NCI-H187 treated with DMSO at 0.1 percent for 48 hours (cell line): Measurements from ENCODE around the gene CCKAR.

ENCODE experiments used
- DNase-seq: peaks from one replicate; lab custom pipeline; 2025; lab: John Stamatoyannopoulos, UW

The CCKAR gene

DNA sequence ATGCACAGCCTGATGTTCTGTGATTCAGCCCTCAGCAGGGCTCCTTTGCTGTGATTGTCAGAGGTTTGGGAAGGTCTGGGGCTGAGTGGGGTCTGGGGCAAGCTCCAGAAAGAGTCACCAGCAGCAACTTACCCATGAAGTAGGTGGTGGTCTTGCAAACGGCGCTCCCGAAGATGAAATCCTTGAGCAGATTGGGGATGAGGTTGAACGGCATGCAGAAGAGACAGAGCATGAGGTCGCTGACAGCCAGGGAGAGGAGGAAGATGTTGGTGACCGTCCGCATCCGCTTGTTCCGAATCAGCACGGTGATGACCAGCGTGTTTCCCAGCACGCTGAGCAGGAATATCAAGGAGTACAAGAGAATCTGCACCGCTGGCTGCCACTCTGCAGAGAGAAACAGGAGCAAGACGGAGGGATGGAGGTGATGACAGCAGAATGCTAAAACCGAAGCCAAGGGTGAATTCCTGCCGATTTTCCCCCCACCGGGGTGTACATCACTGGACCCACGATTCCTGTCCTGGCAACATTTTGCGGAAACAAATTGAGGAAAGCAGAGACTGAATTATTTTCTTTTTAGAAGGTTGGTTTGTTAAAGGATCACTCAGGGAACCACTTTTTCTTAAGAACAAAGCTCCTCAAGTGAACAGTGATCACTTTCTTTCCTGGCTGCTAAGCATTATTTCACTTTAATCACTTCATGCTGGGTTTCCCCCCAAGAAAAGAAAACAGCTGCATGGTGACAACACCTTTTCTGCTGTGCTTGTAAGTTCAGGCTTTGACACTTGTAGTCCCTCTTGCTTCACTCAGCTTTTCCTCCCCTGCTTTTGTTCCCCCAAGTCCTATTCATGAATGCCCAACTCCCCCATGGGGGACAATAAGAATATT is 941 bp downstream of the CCKAR start:
- no peak for DNase-seq

DNA sequence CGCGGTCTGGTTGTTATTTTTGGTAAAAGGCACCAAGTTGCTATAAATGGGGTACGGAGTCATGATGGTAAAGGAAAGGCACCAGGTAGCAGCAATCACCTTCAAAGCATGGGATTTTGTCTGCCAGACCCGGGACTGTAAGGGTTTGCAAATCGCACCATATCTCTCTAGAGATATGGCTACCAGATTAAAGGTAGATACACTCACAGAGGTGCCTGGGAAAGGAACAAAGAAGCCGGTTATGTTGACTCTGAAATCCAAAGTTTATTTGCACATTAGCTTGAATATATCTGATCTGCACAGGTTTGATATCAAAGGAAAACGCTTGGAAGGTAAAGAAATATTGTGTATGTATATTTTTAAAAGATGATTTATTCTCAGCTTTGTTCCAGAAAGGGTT is 4.6 kb downstream of the CCKAR start:
- no peak for DNase-seq

DNA sequence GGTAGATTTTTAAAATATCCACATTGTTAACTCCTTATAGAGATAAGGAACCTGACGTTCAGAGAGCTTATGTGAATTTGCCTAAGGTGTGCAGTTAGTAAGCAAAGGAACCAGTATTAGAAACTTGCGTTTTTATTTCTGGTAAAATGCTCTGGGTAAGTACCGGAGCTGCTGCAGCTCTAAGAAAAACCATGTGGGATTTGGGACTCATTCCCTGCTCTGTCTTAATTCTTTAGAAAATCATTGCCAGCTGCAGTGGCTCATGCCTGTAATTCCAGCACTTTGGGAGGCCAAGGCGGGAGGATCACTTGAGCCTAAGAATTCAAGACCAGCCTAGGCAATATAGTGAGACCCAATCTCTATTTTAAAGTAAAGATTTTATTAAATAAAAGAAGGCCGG is 5.8 kb downstream of the CCKAR start:
- DNase-seq = no peak

DNA sequence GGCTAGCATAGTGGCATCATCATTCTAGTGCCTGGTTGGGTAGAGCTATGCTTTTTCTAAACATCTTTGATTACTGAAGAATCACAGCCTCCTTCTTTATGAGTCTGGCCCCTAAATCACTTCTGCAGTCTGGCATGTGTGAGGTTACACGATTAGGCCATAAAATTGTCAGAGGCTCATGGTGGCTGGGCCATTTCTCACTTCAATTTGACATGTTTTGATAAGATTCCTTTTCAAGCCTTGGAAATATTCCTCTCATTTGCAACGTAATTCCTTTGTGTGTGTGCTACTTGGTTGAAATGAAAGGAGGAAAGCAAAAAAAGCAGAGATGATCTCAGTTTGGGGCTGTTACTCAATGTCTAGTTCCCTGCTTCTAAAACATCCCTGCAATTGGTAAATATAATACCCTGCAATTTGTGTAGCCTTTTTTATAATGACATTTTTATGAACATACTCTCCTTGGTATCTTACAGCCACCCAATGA is 6.2 kb downstream of the CCKAR start:
- no peak for DNase-seq

DNA sequence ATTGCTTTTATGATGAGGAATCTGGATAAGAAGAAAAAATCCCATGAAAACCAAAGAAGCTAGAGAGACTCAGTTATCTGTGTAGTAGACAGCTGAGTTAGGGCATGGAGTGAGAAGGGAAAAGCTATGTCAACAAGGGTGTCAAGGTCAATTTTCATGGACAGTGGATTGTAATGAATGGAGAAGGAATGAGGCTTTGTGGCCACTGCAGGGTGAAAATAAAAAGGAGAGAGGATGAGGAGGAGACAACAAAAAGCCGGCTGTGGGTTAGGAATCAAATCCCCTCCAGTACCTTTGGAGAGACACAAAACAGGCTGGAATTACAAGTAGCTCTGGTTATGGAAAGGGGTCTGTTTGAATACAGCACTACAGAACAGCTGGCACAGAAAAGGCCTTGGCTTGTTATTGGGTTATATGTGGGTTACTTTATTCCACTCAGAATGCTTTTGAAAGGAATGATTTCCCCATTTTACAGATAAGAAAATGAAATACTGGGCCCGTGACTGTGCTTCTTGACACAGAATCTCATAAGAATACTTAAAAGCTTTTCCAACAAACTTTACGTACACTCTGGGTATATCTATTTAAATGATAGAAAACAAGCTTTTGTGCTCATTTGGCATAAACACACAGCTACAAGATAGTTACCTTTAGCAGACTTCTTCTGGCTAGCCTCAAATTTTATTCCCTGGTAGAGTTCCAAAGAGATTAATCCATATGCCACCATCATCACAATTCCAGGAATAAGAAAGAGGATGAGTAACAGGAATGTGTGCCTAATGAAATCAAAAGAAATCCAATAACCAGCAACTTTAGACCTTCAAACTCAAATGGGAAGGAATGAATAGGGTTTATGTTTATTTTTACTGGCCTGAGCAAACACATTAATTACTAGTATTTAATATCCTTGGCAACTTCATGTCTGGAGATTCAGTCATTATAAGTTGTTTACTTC is 7.5 kb downstream of the CCKAR start:
- DNase-seq = no peak

DNA sequence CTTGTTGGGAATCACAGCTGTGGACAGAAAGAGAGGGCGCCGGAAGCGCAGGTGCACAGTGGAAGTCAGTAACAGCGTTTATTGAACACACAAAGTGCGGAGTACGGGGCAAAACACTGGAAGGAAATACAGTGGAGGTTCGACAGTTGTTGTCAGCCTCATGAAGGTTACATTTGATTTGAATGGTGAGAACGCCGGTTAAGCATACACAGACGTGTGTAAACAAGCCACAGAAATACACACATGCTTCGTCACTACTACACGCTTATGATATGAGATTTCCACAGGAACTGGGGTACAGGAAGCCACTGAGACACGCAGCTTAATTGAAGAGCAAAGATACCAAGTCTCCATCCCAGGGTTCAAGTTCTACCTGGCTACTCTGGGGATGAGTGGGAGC is 12.0 kb downstream of the CCKAR start:
- no peak for DNase-seq

DNA sequence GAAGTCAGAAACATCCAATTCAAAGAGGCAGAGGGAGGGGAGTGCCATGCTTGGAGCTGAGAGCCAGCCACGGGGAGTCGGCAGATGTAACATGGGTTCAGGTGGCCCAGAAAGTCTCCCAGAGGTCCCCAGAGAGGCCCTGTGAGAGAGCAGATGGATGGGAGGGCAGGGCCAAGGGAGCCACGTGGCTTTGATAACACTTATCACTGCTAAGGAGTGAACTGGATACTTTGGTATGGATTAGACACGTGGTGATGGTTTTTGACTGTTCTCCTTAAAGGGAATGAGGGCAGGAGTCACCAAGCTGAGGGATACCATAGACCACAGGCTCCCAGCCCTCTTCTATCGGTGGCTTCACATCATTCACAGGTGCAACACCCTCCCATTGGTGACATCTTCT is 13.7 kb downstream of the CCKAR start:
- no peak for DNase-seq

DNA sequence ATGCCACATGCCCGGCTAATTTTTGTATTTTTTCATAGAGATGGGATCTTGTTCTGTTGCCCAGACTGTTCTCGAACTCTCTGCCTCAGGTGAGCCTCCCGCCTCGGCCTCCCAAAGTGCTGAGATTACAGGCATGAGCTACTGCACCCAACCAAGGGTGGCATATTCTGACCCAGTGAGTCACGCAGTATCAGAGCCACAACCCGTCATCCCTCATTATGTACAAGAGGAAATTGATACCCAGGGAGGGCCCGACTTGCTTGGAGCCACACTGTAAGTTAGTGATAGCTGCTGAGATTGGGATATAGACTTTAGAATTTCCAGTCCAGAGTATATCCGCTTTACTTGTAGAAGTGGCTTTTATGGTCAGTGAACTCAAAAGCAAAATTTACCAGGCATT is 14.6 kb downstream of the CCKAR start:
- no peak for DNase-seq

DNA sequence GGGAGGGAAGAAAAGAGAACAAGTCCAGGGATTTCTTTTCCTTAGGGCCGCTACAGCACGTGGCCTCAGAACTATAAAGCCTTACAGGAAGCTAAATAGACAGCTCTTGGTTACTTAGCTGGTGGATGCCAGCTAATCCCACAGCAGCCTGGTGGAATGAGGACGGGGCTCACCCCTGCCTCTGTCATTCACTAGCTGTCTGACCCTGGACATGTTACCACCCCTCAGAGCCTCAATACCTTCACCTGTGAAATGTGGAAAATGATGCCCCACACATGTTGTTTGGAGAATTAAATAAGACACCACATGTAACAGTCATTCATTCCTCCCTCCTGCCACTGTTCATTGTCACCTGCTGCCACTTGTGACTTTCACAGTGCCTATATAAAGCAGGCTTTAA is 15.7 kb downstream of the CCKAR start:
- no peak for DNase-seq

DNA sequence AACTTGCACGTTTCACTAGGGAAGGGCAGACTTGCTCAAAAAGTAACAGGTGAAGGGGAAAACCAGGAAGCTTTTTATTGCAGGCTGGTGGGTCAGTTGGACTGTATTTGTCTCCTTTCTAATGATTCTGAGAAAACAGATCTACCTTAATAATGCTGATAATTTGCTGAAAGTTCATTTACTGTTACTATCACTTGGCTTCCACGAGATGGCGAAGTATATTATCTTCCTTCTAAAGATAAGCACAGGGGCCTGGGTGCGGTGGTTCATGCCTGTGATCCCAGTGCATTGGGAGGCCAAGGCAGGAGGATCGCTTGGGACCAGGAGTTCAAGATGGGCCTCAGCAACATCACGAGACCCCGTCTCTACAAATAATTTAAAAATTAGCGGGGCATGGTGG is 16.4 kb downstream of the CCKAR start:
- no peak for DNase-seq

DNA sequence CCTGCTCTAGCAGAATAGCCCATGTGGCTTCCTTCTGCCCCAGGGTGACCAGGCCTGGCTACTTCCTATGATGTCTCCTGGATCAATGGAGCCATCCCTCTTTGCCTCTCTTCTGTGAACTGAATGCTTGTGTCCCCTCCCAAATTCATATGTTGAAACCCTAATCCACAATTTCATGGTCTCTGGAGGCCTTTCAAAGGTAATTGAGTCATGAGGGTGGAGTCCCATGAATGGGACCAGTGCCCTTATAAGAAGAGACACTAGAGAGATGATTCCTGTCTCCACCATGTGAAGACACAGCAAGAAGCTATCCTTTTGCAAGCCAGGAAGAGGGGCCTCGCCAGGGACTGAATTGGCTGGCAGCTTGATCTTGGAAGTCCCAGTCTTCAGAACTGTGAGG is 18.4 kb downstream of the CCKAR start:
- DNase-seq = no peak

DNA sequence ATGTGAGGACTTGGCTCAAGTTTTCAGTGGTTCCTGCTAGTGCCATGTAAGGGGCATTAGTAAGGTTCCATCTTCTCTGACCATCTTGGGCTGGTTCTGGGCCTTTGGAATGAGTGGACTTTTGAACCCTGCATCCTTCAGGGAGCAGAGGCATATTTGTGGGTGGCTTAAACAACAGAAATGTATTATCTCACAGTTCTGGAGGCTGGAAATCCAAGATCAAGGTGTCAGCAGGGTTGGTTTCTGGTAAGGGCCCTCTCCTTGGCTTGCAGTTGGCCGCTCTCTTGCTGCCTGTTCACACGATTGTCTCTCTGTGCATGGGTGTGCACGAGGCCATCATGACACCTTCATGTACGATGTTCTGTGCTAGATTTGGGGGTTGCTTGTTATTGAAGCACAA is 21.3 kb downstream of the CCKAR start:
- DNase-seq = no peak

DNA sequence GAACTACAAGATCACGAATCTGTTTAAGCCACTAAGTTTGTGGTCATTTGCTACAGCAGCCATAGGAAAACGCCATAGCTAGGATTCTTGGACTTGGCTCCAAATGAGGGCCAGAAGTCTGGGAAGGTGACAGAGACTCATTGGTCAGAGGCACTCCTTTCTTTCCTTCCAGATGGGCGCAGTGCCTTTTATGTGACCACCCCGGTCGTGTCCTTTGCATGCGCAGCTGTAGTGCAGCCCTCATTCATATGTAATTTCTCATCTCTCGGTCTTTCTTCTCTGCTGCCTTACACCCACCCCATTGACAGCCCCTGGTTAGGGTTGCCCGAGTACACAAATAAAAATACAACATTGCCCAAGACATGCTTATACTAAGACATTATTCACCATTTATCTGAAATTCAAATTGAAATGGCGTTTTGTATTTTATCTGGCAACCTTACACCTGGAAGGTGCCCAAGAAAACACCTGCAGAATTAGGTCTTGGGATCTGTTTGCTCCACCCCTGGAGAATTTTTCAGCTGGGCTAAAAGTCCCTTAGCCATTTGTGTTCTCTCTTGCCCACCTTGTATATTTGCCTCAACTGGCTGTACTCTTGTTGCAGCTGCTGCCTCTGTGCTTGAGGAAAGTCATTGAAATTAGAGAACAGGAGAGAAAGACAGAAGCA is 21.9 kb downstream of the CCKAR start:
- DNase-seq = no peak

DNA sequence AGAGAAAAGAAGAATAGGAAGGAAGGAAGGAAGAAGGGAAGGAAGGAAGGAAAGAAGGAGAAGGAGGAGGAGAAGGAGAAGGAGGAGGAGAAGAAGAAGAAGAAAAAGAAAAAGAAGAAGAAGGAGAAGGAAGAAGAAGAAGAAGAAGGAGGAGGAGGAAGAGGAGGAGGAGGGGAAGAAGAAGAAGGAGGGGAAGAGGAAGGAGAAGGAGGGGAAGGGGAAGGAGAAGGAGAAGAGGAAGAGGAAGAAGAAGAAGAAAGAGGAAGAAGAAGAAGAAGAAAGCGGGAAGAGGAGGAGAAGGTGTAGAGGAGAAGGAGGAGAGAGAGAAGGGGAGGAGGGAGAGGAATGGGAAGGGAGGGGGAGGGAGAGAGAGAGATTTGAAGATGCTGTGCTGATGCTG is 22.6 kb downstream of the CCKAR start:
- no peak for DNase-seq

DNA sequence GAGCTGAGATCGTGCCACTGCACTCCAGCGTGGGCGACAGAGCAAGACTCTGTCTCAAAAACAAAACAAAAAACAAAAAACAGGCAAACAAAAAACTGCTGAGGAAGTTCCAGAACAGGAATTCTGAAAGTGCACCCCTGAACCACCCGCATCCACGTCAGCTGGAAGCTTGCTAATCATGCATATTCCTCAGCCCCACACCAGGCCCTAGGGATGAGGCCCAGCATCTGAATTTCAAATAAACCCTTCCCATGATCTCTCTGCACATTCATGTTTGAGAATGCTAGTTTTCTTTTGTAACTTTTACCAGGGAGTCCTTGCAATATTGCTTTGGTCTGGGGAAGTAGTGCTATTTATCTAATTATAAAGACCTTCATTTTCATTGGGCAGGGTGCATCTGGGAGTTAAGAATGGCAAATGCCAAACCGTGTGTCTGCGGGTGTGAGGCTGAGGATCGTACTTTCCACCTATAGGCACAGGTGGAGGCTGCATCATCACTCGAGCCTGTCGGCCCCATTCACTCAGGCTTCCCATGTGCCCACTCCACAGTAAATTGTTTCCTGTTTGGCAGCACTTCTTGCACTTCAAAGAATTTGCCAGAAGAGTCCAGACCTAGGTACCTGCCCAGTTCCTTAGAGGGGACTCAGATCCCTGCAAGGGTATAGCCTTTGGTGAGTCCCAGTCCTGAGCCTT is 23.6 kb downstream of the CCKAR start:
- no peak for DNase-seq

DNA sequence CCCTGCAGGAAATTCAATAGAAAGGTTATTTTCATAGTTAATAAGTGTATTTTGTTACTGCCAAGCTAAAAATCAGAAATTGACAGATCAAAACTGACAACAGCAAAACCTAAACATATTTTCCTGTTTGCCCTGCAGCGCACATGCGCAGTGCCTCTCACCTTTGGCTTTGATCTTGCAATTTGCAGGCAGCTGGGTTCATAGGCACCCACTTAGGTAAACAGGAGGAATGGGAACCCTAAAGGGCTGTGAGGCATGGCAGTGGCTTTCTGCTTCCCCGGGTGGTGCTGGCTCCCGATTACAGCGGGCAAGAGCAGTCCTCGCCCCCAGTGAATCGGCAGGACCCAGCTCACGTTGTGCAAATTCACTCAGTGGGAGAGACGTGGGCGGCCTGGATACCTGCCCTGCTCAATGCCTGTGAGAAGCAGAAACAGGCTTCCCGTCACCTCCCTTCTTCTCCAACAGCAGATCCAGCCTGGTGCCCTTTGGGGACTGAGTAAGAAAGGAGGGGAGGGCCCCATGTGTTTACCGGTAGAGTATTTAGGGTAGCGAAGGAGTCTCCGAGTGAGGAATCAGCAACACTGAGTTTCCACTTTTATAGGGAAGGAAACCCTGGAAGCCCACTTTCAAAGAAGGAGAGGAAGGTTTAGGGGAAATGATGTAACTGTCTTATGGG is 25.7 kb downstream of the CCKAR start:
- DNase-seq = no peak

DNA sequence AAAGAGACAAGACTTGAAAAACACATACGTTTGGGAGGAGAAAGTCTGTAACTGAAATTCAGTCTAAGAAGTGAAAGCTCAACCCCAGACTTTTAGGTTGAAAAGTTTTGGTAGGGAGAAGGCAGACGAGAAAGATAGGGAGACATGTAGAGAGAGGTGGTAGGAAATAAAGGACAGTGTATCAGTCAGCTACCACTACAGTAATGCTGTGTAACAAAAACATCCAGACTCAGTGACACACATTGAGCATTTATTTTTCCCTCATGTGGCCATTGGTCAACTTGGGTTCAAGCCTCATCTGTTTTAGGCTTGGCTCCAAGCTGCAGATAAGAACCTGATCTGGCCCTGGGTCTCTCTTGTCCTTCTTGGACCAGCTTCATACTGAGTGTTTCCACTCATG is 26.9 kb downstream of the CCKAR start:
- DNase-seq = no peak

DNA sequence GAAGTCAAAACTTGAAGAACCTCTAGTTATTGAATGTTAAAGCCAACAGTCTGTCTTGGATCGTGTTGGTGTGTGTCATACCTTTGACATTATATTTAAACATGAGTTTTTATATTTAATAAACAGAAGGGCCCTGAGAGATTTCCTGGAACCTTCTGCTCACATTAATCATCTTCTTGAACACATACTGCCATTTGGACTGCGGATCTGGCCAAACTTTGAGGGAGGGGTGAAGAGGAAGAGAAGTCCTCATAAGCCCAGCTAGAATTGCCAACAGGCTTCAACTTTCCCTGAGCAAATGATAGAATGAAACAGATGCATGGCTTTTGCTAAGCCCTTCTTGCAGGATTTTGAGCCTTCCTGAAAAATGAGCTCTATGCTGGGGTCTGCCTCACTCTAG is 27.4 kb downstream of the CCKAR start:
- no peak for DNase-seq

DNA sequence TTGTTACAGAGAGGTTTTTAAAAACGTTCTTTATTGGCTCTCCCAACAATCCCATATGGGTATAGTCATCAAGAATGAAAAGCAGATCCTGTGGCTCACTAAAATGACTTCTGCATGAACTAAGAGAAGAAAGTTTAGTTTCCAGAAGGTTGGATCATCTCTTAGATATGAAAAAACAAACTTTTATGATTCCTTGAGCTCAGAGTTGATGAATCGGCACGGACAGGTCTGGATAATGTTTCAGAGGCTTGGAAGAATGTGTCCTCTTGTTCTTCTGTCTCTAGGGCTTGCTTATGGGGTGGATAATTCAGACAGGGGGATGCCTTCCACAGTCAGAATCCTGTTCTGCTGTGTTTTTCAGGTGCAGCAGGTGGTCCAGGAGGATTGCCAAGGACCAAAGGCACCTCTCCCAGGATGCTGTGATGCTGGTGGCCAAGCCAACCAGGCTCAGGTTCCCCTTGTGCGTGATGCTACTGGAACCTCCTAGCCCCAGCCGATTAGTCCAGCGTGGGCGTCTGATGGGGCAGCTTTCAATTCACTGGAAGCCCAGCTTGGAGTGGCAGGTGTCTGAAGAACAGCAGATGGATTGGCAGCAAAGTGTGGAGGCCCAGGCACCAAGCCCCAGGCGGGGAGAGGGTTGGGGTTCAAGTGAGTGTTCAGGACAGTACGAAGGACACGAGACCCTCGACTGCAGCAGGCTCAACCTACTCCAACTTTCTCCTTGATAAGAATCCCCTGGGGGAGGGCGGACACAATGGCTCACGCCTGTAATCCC is 30.3 kb downstream of the CCKAR start:
- DNase-seq = no peak

DNA sequence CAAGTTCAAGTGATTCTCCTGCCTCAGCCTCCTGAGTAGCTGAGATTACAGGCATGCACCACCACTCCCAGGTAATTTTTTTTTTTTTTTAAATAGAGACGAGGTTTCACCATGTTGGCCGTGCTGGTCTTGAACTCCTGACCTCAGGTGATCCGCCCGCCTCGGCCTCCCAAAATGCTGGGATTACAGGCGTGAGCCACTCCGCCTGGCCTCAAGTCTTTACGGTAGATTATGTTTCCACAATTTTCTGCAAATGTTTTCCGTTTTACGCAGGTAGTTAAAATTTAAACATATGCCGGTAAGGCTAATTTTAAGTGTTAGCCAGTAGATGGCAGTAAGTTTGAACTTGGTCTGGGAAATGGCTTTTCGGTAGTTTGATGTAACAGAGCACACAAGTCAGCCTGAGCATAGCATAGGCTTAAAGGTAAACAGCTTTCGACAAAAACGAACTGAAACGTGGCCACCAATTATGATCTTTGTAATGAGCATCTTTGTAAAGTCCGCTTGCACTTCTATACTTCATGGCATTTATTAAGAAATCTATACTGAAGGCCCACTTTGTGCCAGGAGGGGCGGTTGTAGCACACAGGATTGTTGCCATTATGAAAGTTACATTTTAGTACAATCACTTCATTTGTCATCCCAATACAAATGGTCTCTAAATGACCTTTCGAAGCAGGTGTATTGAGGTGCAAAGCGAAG is 31.1 kb downstream of the CCKAR start:
- peak; percentile 20 for DNase-seq
